Neural progenitor cell (in vitro differentiated cells): Measurements from ENCODE around the gene PPIC. TPM values are rescaled to one million over a fixed set of nuclear protein-coding genes. Genes with fewer than 3 reads are reported as not detected.

Source experiments
- DNase-seq: peaks from one replicate; pipeline ENCODE4 v3.0.0-alpha.2; 2016; ENCODE audit warnings: low spot score
- H2AFZ ChIP-seq: fragments of 200-600 bp; sonication (generic); replicated peaks from 2 replicates; pipeline ENCODE4 v1.6.1; 2016; ENCODE audit warnings: antibody characterized with exemption
- H3F3A ChIP-seq: fragments of 200-600 bp; sonication (generic); 2 replicates; pipeline ENCODE4 v1.6.1; 2016; ENCODE audit warnings: antibody characterized with exemption, low read depth
- H3K27ac ChIP-seq: fragments of 200-600 bp; sonication (generic); 2 replicates; pipeline ENCODE4 v1.5.1; 2016; ENCODE audit warnings: mild to moderate bottlenecking
- H3K27me3 ChIP-seq: fragments of 200-600 bp; sonication (generic); 2 replicates; pipeline ENCODE4 v1.6.1; 2016; ENCODE audit warnings: mild to moderate bottlenecking, moderate library complexity
- H3K36me3 ChIP-seq: fragments of 200-600 bp; sonication (generic); 2 replicates; pipeline ENCODE4 v1.5.1; 2016
- H3K4me1 ChIP-seq: fragments of 200-600 bp; sonication (generic); 2 replicates; pipeline ENCODE4 v1.6.1; 2016; ENCODE audit warnings: mixed run types
- H3K4me2 ChIP-seq: fragments of 200-600 bp; sonication (generic); 2 replicates; pipeline ENCODE4 v1.6.1; 2016
- H3K4me3 ChIP-seq: fragments of 200-600 bp; sonication (generic); 2 replicates; pipeline ENCODE4 v1.5.1; 2016
- H3K79me2 ChIP-seq: fragments of 200-600 bp; sonication (generic); 2 replicates; pipeline ENCODE4 v1.6.1; 2016; ENCODE audit warnings: low read depth
- H3K9ac ChIP-seq: fragments of 200-600 bp; sonication (generic); 2 replicates; pipeline ENCODE4 v1.6.1; 2016
- H3K9me3 ChIP-seq: fragments of 200-600 bp; sonication (generic); 2 replicates; pipeline ENCODE4 v1.5.1; 2016; ENCODE audit warnings: low read depth
- H4K20me1 ChIP-seq: fragments of 200-600 bp; sonication (generic); 2 replicates; pipeline ENCODE4 v1.6.1; 2016; ENCODE audit warnings: low read depth
- H3K27ac Mint-ChIP-seq: 3 replicates; pipeline ENCODE4 v1.8.0; 2021; ENCODE audit warnings: mixed read lengths
- H3K27me3 Mint-ChIP-seq: 2 replicates; pipeline ENCODE4 v1.8.0; 2022; ENCODE audit warnings: low read depth, mild to moderate bottlenecking, inconsistent platforms, moderate library complexity, mixed read lengths; ENCODE audit not compliant: insufficient read depth
- H3K36me3 Mint-ChIP-seq: 3 replicates; pipeline ENCODE4 v1.8.0; 2021; ENCODE audit warnings: mixed read lengths
- H3K4me1 Mint-ChIP-seq: 3 replicates; pipeline ENCODE4 v1.8.0; 2021; ENCODE audit warnings: mixed read lengths
- H3K4me3 Mint-ChIP-seq: 3 replicates; pipeline ENCODE4 v1.8.0; 2021; ENCODE audit warnings: mild to moderate bottlenecking, moderate library complexity, mixed read lengths
- H3K9me3 Mint-ChIP-seq: 3 replicates; pipeline ENCODE4 v1.8.0; 2020; ENCODE audit warnings: mixed read lengths
- EZH2 ChIP-seq: fragments of 200-600 bp; sonication (generic); IDR thresholded peaks from 2 replicates; pipeline ENCODE4 v1.6.1; 2017; ENCODE audit warnings: antibody characterized with exemption, mild to moderate bottlenecking, moderate library complexity
- EZH2phosphoT487 ChIP-seq: fragments of 200-600 bp; sonication (generic); IDR thresholded peaks from 2 replicates; pipeline ENCODE4 v1.6.1; 2017; ENCODE audit warnings: antibody characterized with exemption
- total RNA-seq: library from RNA; depleted of rRNA; stranded (reverse); fragments of >200 nt; gene quantifications from 2 replicates; pipeline ENCODE4 v1.2.3, GENCODE V29; 2015; ENCODE audit warnings: low replicate concordance
- TF ChIP-seq, protein P1 (sequence below): fragments of 200-600 bp; sonication (generic); IDR thresholded peaks from 2 replicates; pipeline ENCODE4 v1.5.1; 2017; ENCODE audit warnings: antibody characterized with exemption, mild to moderate bottlenecking

Gene PPIC
- total RNA-seq, 1 donor from 2014 or later, result not detected

- Histone ChIP-seq H2AFZ (no peak overlapping the region), H3K27ac (no peak overlapping the region), H4K20me1 (no peaks in the 10 kb centered on the region), H3K4me2 (no peak overlapping the region), H3K4me1 (no peaks in the 10 kb centered on the region), H3K9me3 (no peaks in the 10 kb centered on the region), H3K4me3 (no peak overlapping the region), H3F3A (no peaks in the 10 kb centered on the region), H3K9ac (no peak overlapping the region), H3K36me3 (no peaks in the 10 kb centered on the region), H3K27me3 (no peaks in the 10 kb centered on the region), H3K79me2 (no peaks in the 10 kb centered on the region)
- Mint-ChIP-seq H3K4me3 (no peak overlapping the region), H3K27me3 (no peaks in the 10 kb centered on the region), H3K27ac (no peak overlapping the region), H3K9me3 (peaks cover 2% of the 10 kb centered on the region), H3K36me3 (no peaks in the 10 kb centered on the region), H3K4me1 (no peaks in the 10 kb centered on the region)
- TF ChIP-seq, protein P1, sequence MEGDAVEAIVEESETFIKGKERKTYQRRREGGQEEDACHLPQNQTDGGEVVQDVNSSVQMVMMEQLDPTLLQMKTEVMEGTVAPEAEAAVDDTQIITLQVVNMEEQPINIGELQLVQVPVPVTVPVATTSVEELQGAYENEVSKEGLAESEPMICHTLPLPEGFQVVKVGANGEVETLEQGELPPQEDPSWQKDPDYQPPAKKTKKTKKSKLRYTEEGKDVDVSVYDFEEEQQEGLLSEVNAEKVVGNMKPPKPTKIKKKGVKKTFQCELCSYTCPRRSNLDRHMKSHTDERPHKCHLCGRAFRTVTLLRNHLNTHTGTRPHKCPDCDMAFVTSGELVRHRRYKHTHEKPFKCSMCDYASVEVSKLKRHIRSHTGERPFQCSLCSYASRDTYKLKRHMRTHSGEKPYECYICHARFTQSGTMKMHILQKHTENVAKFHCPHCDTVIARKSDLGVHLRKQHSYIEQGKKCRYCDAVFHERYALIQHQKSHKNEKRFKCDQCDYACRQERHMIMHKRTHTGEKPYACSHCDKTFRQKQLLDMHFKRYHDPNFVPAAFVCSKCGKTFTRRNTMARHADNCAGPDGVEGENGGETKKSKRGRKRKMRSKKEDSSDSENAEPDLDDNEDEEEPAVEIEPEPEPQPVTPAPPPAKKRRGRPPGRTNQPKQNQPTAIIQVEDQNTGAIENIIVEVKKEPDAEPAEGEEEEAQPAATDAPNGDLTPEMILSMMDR, result no peak
- TF ChIP-seq EZH2 (no peak), EZH2phosphoT487 (no peak)
- no peak for DNase-seq
Observed at GRCh38 chr5:123051206-123051605, 14.7 kb upstream of the PPIC start.

DNA sequence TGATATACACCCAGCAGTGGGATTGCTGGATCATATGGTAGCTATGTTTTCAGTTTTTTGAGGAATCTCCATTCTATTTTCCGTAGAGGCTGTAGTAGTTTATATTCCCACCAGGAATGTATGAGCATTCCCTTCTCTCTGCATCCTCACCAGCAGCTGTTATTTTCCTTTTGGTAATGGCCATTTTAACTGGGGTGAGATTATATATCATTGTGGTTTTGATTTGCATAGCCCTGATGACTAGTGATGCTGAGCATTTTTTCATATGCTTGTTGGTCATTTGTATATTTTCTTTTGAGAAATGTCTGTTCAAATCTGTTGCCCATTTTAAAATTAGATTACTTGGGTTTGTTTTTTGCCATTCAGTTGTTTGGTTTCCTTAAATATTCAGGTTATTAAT, 11.2 kb upstream of the PPIC start:
- Histone ChIP-seq H4K20me1 (no peaks in the 10 kb centered on the region), H3K4me2 (no peak overlapping the region), H3K4me1 (no peaks in the 10 kb centered on the region), H3F3A (no peaks in the 10 kb centered on the region), H2AFZ (no peak overlapping the region), H3K27ac (no peak overlapping the region), H3K27me3 (peaks cover 8% of the 10 kb centered on the region), H3K9ac (no peak overlapping the region), H3K4me3 (no peak overlapping the region), H3K79me2 (no peaks in the 10 kb centered on the region), H3K9me3 (no peaks in the 10 kb centered on the region), H3K36me3 (no peaks in the 10 kb centered on the region)
- Mint-ChIP-seq H3K27me3 (no peaks in the 10 kb centered on the region), H3K36me3 (no peaks in the 10 kb centered on the region), H3K4me3 (no peak overlapping the region), H3K4me1 (no peaks in the 10 kb centered on the region), H3K27ac (no peak overlapping the region), H3K9me3 (peaks cover 2% of the 10 kb centered on the region)
- DNase-seq, result no peak
- TF ChIP-seq EZH2phosphoT487 (no peak), EZH2 (no peak)
- TF ChIP-seq, protein P1, result no peak

GRCh38 chr5:123046222-123046621, 9.7 kb upstream of the PPIC start:
- no peaks in the 10 kb centered on the region for H3K27me3 Mint-ChIP-seq
- no peak overlapping the region for H3K27ac Mint-ChIP-seq
- Histone ChIP-seq H3K4me2 (no peak overlapping the region), H3K4me1 (no peaks in the 10 kb centered on the region), H3K27me3 (peaks cover 8% of the 10 kb centered on the region), H3K9me3 (no peaks in the 10 kb centered on the region), H3F3A (no peaks in the 10 kb centered on the region), H2AFZ (no peak overlapping the region), H3K4me3 (no peak overlapping the region), H3K9ac (no peak overlapping the region), H4K20me1 (no peaks in the 10 kb centered on the region), H3K27ac (no peak overlapping the region), H3K79me2 (no peaks in the 10 kb centered on the region), H3K36me3 (no peaks in the 10 kb centered on the region)
- DNase-seq, result no peak
- H3K9me3 Mint-ChIP-seq, result peaks cover 2% of the 10 kb centered on the region
- H3K4me1 Mint-ChIP-seq, result no peaks in the 10 kb centered on the region
- no peak overlapping the region for H3K4me3 Mint-ChIP-seq
- TF ChIP-seq, protein P1, result no peak
- TF ChIP-seq EZH2 (no peak), EZH2phosphoT487 (no peak)
- H3K36me3 Mint-ChIP-seq, result no peaks in the 10 kb centered on the region
